Esophagus squamous epithelium (tissue), 5 donors: ENCODE measurements around the gene IFI27L1. TPM values are rescaled to one million over a fixed set of nuclear protein-coding genes. Genes with fewer than 3 reads are reported as not detected.

Experiments
- DNase-seq: peaks from one replicate; lab custom pipeline; 2025; lab: John Stamatoyannopoulos, UW
- H3K27ac ChIP-seq, 4 donors: fragments of 200-600 bp; sonication (generic); one replicate each; pipeline ENCODE4 v1.5.1; 2016 to 2019; ENCODE audit warnings: mild to moderate bottlenecking in 1 of 4
- H3K27me3 ChIP-seq, 4 donors: fragments of 200-600 bp; sonication (generic); 1 replicate in 3 of 4; 2 replicates in 1 of 4; pipeline versions ENCODE4 v1.5.1 to v1.6.0; 2017 to 2021; ENCODE audit warnings: antibody characterized with exemption in 1 of 4
- H3K36me3 ChIP-seq, 3 donors: fragments of 200-600 bp; sonication (generic); one replicate each; pipeline ENCODE4 v1.5.1; 2016 to 2019
- H3K4me1 ChIP-seq, 3 donors: fragments of 200-600 bp; sonication (generic); one replicate each; pipeline ENCODE4 v1.5.1; 2017 to 2019
- H3K4me3 ChIP-seq, 4 donors: fragments of 200-600 bp; sonication (generic); 1 replicate in 3 of 4; 2 replicates in 1 of 4; pipeline ENCODE4 v1.5.1; 2016 to 2019; ENCODE audit warnings: mild to moderate bottlenecking in 2 of 4, moderate library complexity in 1 of 4
- H3K9me3 ChIP-seq, 3 donors: fragments of 200-600 bp; sonication (generic); one replicate each; pipeline ENCODE4 v1.5.1; 2016 to 2019
- POLR2A ChIP-seq, 4 donors: fragments of 450-650 bp; IDR thresholded peaks; one replicate each; pipeline ENCODE4 v1.6.1; 2017; ENCODE audit warnings: antibody characterized with exemption in 4 of 4, mild to moderate bottlenecking in 4 of 4, moderate library complexity in 3 of 4
- WGBS, 2 donors: methylation state at CpG; one replicate each; pipeline ENCODE4 v1.1.5; 2018; 5-methylcytosine and 5-hydroxymethylcytosine counted together
- intact Hi-C: fragments of 100-400 bp; cut with DNase I; formaldehyde crosslinking; loops from one replicate; pipeline ENCODE4 v1.15.0; 2022
- total RNA-seq, 4 donors: library from RNA; depleted of rRNA; stranded (reverse); fragments of >200 nt; gene quantifications; one replicate each; pipeline ENCODE4 v1.1.0, GENCODE V29; 2016
- TF ChIP-seq, protein P1 (sequence below), 6 experiments: fragments of 450-650 bp in 4 of 6; fragments of 200-600 bp in 2 of 6; sonication (generic) in 2 of 6; IDR thresholded peaks; one replicate each; pipeline ENCODE4 v1.5.1; 2016 to 2019; ENCODE audit warnings: antibody characterized with exemption in 6 of 6, mild to moderate bottlenecking in 4 of 6, moderate library complexity in 4 of 6
- donor health status: DM: yes; HTN: yes; CAD: no.

The IFI27L1 gene
- total RNA-seq, 4 donors from 2014 or later: 1.9 to 12.5 (median 8.6) TPM

- H3K27me3 ChIP-seq: no peaks in the 10 kb centered on the region
- peaks cover 0 to 11% (median 0%) of the 10 kb centered on the region in 3 donors for H3K4me1 ChIP-seq
- DNase-seq: no peak
- intact Hi-C loops: no loop called here
- TF ChIP-seq POLR2A (IDR thresholded peaks at IDR 0.05): no peak
- TF ChIP-seq, protein P1, sequence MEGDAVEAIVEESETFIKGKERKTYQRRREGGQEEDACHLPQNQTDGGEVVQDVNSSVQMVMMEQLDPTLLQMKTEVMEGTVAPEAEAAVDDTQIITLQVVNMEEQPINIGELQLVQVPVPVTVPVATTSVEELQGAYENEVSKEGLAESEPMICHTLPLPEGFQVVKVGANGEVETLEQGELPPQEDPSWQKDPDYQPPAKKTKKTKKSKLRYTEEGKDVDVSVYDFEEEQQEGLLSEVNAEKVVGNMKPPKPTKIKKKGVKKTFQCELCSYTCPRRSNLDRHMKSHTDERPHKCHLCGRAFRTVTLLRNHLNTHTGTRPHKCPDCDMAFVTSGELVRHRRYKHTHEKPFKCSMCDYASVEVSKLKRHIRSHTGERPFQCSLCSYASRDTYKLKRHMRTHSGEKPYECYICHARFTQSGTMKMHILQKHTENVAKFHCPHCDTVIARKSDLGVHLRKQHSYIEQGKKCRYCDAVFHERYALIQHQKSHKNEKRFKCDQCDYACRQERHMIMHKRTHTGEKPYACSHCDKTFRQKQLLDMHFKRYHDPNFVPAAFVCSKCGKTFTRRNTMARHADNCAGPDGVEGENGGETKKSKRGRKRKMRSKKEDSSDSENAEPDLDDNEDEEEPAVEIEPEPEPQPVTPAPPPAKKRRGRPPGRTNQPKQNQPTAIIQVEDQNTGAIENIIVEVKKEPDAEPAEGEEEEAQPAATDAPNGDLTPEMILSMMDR (IDR thresholded peaks at IDR 0.05): no peak
- H3K27ac ChIP-seq: no peak overlapping the region
- H3K4me3 ChIP-seq: no peak overlapping the region
- no peaks in the 10 kb centered on the region for H3K9me3 ChIP-seq
- H3K36me3 ChIP-seq: peaks cover 0 to 49% (median 0%) of the 10 kb centered on the region in 3 donors
- WGBS, 2 donors: 74 to 77% methylated on average over 10 to 11 of the region's 18 CpGs
Observed at GRCh38 chr14:94041551-94042346, 39.4 kb upstream of the IFI27L1 start.

- peaks cover 0 to 11% (median 0%) of the 10 kb centered on the region in 3 donors for H3K4me1 ChIP-seq
- H3K36me3 ChIP-seq: peaks cover 0 to 57% (median 0%) of the 10 kb centered on the region in 3 donors
- TF ChIP-seq, protein P1 (IDR thresholded peaks at IDR 0.05): no peak
- no peak for TF ChIP-seq POLR2A (IDR thresholded peaks at IDR 0.05)
- H3K9me3 ChIP-seq: no peaks in the 10 kb centered on the region
- WGBS, 2 donors: 54 to 94% methylated on average over 3 to 4 of the region's 12 CpGs
- no peak overlapping the region for H3K27ac ChIP-seq
- intact Hi-C loops: no loop called here
- no peak overlapping the region for H3K4me3 ChIP-seq
- no peak for DNase-seq
- no peaks in the 10 kb centered on the region for H3K27me3 ChIP-seq
Observed at GRCh38 chr14:94042433-94043091, 38.5 kb upstream of the IFI27L1 start.

DNA sequence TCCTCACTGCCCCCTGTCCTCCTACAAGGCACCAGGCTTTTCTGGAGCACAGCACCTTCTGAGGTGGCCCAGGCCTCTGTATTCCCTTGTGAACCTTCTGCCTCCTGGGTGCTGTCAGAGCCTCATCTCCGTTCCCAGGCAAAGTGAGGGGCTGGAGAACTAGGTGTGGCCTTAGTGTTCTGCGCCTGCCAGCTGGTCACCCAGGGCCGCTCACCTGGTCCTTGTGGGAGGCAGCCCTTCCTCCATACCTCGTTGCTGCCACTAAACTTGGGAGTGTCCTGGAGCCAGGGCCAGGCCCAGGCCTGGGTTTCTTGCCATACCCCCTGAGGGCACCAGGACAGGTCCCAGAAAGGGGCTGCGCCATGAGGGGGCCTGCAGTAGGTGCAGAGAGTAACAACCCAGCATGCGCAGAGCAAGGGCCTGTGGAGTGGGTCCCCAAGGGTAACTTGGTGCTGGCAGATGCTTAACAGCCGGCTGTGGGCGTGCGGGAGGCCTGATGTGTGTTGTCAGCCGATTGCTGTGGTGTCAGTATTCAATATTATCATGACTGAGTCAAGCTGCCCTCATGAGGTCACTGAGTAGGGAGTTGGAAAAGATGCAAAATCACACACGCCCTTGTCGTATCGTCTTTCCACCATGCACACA lies 37.9 kb upstream of the IFI27L1 start:
- Histone ChIP-seq H3K27ac (no peak overlapping the region), H3K36me3 (peaks cover 4 to 57% (median 4%) of the 10 kb centered on the region in 3 donors), H3K4me3 (no peak overlapping the region), H3K4me1 (peaks cover 0 to 11% (median 0%) of the 10 kb centered on the region in 3 donors), H3K27me3 (no peaks in the 10 kb centered on the region), H3K9me3 (no peaks in the 10 kb centered on the region)
- no peak for TF ChIP-seq POLR2A (IDR thresholded peaks at IDR 0.05)
- TF ChIP-seq, protein P1 (IDR thresholded peaks at IDR 0.05): no peak
- intact Hi-C loops: no loop called here
- DNase-seq: no peak
- 74 to 77% methylated on average over 7 to 9 of the region's 13 CpGs for WGBS, 2 donors

GRCh38 chr14:94043756-94044475 lies 37.2 kb upstream of the IFI27L1 start:
- peaks cover 9 to 63% (median 9%) of the 10 kb centered on the region in 3 donors for H3K36me3 ChIP-seq
- TF ChIP-seq, protein P1 (IDR thresholded peaks at IDR 0.05): no peak
- no peak for TF ChIP-seq POLR2A (IDR thresholded peaks at IDR 0.05)
- no peak overlapping the region for H3K27ac ChIP-seq
- WGBS, 2 donors: 89 to 95% methylated on average over 6 to 7 of the region's 14 CpGs
- H3K4me1 ChIP-seq: peaks cover 0 to 11% (median 0%) of the 10 kb centered on the region in 3 donors
- intact Hi-C loops: no loop called here
- no peaks in the 10 kb centered on the region for H3K27me3 ChIP-seq
- DNase-seq: no peak
- H3K9me3 ChIP-seq: no peaks in the 10 kb centered on the region
- no peak overlapping the region for H3K4me3 ChIP-seq
